GM23338 (cell line): ENCODE measurements around the gene MAPKAPK3. TPM values are rescaled to one million over a fixed set of nuclear protein-coding genes. Genes with fewer than 3 reads are reported as not detected.

ENCODE experiments used
- ATAC-seq: fragments of 200-7000 bp; cut with Tn5 transposase; 3 replicates; pipeline ENCODE4 v1.9.1; 2020
- DNase-seq: peaks from one replicate; pipeline ENCODE4 v3.0.0-alpha.2; 2015; ENCODE audit warnings: low spot score
- H2AFZ ChIP-seq: fragments of 200-600 bp; sonication (generic); 2 replicates; pipeline ENCODE4 v1.8.0; 2016; ENCODE audit warnings: antibody characterized with exemption, mild to moderate bottlenecking, moderate library complexity
- H3F3A ChIP-seq: fragments of 200-600 bp; sonication (generic); replicated peaks from 2 replicates; pipeline ENCODE4 v1.8.0; 2017; ENCODE audit warnings: antibody characterized with exemption, mixed run types, low read depth
- H3K27ac ChIP-seq: fragments of 200-600 bp; sonication (generic); 2 replicates; pipeline ENCODE4 v1.6.1; 2016; ENCODE audit warnings: low read depth
- H3K27me3 ChIP-seq: fragments of 200-600 bp; sonication (generic); 2 replicates; pipeline ENCODE4 v1.8.0; 2016; ENCODE audit warnings: mild to moderate bottlenecking, mixed run types, moderate library complexity; ENCODE audit not compliant: insufficient read depth
- H3K36me3 ChIP-seq: fragments of 200-600 bp; sonication (generic); 2 replicates; pipeline ENCODE4 v1.8.0; 2016; ENCODE audit warnings: mild to moderate bottlenecking; ENCODE audit not compliant: insufficient read depth
- H3K4me1 ChIP-seq: fragments of 200-600 bp; sonication (generic); 2 replicates; pipeline ENCODE4 v1.8.0; 2016; ENCODE audit warnings: mild to moderate bottlenecking, moderate library complexity; ENCODE audit not compliant: insufficient read depth
- H3K4me2 ChIP-seq: fragments of 200-600 bp; sonication (generic); 2 replicates; pipeline ENCODE4 v1.7.1; 2017; ENCODE audit warnings: mixed run types
- H3K4me3 ChIP-seq: fragments of 200-600 bp; sonication (generic); 2 replicates; pipeline ENCODE4 v1.6.1; 2016; ENCODE audit warnings: mixed run types
- H3K79me2 ChIP-seq: fragments of 200-600 bp; sonication (generic); replicated peaks from 2 replicates; pipeline ENCODE4 v1.8.0; 2017; ENCODE audit warnings: mild to moderate bottlenecking; ENCODE audit not compliant: insufficient read depth
- H3K9me2 ChIP-seq: fragments of 200-600 bp; sonication (generic); 2 replicates; pipeline ENCODE4 v1.8.0; 2017; ENCODE audit not compliant: insufficient read depth
- H4K20me1 ChIP-seq: fragments of 200-600 bp; sonication (generic); replicated peaks from 2 replicates; pipeline ENCODE4 v1.8.0; 2017; ENCODE audit warnings: mild to moderate bottlenecking; ENCODE audit not compliant: insufficient read depth
- H3K27ac Mint-ChIP-seq: 2 replicates; pipeline ENCODE4 v1.8.0; 2020; ENCODE audit warnings: inconsistent platforms, mild to moderate bottlenecking, moderate library complexity, mixed read lengths
- H3K27me3 Mint-ChIP-seq: 3 replicates; pipeline ENCODE4 v1.8.0; 2022; ENCODE audit warnings: low read depth, mild to moderate bottlenecking, moderate library complexity, mixed read lengths, inconsistent platforms; ENCODE audit not compliant: insufficient read depth, poor library complexity
- H3K36me3 Mint-ChIP-seq: 3 replicates; pipeline ENCODE4 v1.8.0; 2021; ENCODE audit warnings: low read depth, mild to moderate bottlenecking, inconsistent platforms, moderate library complexity, mixed read lengths
- H3K4me1 Mint-ChIP-seq: 3 replicates; pipeline ENCODE4 v1.8.0; 2020; ENCODE audit warnings: mild to moderate bottlenecking, inconsistent platforms, mixed read lengths
- H3K4me3 Mint-ChIP-seq: 3 replicates; pipeline ENCODE4 v1.8.0; 2021; ENCODE audit warnings: moderate library complexity, mild to moderate bottlenecking, inconsistent platforms, mixed read lengths
- H3K9me3 Mint-ChIP-seq: 3 replicates; pipeline ENCODE4 v1.8.0; 2020; ENCODE audit warnings: moderate library complexity, mild to moderate bottlenecking, inconsistent platforms, mixed read lengths
- ZNF114 ChIP-seq: fragments of 250-450 bp; sonication (Bioruptor Pico); IDR thresholded peaks from 2 replicates; pipeline ENCODE4 v1.5.0; 2020; ENCODE audit warnings: mild to moderate bottlenecking, moderate library complexity
- ZNF331 ChIP-seq: fragments of 250-450 bp; sonication (Bioruptor Pico); IDR thresholded peaks from 2 replicates; pipeline ENCODE4 v1.5.0; 2020; ENCODE audit warnings: low read depth, mild to moderate bottlenecking, moderate library complexity
- ZNF462 ChIP-seq: fragments of 250-450 bp; sonication (Bioruptor Pico); IDR thresholded peaks from 2 replicates; pipeline ENCODE4 v1.5.0; 2020; ENCODE audit warnings: mild to moderate bottlenecking, moderate library complexity
- polyA plus RNA-seq: library from polyadenylated mRNA; unstranded; fragments of >200 nt; fragmentation: Nextera tagmentation; extraction: Ambion mirVana; gene quantifications from 2 replicates; pipeline ENCODE4 v1.2.1, GENCODE V29; 2016
- total RNA-seq: library from RNA; depleted of rRNA; stranded (reverse); fragments of >200 nt; shearing (Covaris generic); gene quantifications from 2 replicates; pipeline ENCODE4 v1.2.3, GENCODE V29; 2014

Gene MAPKAPK3
- total and polyA plus RNA-seq, 2 experiments from 2014 or later = 16.5 to 51.1 TPM

GRCh38 chr3:50604110-50604621, 12.8 kb upstream of the MAPKAPK3 start (continued):
- no peak for TF ChIP-seq ZNF462 (CRISPR knock-in tag)

DNA sequence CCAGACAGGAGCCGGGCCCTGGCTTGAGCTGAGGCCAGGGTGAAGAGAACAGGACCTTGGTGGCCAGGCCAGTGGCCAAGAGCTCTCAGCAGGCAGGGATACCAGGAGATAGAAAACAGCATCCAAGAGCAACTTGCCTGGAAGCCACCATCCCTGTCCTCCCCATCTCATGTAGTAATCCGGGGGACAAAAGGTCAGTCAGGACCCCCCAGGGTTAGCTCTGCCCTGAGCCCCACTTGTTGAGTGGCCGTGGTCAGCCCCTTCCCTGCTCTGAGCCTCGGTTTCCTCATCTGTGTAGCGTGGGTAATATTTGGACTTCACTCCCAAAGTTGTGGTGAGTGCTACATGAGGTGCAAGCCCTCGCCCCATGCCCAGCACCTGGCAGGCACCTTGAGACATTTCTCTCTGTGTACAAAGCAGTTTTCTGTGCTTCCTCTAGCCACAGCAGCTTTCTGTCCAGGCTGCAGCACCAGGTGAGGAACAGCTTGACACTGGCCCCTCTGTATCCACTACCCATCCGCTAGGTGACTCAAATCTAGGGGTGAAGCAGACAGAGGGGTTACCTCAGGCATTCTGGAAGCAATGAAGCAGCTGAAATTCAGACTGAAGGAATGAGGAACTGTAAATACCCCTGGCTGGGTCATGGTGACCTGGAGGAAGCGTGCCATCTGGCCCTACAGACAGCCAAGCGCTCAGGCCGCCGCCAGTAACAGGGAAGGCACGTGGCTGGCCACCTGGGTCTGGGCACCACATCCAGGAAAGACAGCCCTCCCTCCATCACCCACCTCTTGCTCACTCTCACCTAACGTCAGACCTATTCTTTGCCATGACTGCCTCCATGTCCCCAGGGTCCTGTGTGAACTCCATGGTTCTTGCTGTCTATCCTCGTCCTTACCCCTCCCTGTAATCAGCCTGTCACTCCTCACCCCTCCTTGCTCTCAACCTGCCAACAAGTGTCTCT, 12.0 kb upstream of the MAPKAPK3 start:
- H3K27ac Mint-ChIP-seq = no peak overlapping the region
- no peaks in the 10 kb centered on the region for H3K9me2 ChIP-seq
- H3K9me3 Mint-ChIP-seq = no peaks in the 10 kb centered on the region
- peaks cover 3% of the 10 kb centered on the region for H3K27me3 Mint-ChIP-seq
- no peak for TF ChIP-seq ZNF114 (CRISPR knock-in tag)
- TF ChIP-seq ZNF331 (CRISPR knock-in tag) = no peak
- no peak overlapping the region for H3K27ac ChIP-seq
- no peaks in the 10 kb centered on the region for H3K27me3 ChIP-seq
- H3F3A ChIP-seq = no peaks in the 10 kb centered on the region
- no peaks in the 10 kb centered on the region for H3K36me3 ChIP-seq
- H3K4me1 ChIP-seq = no peaks in the 10 kb centered on the region
- no peak overlapping the region for H2AFZ ChIP-seq
- no peaks in the 10 kb centered on the region; the same call in 1 of the 3 replicates for H3K4me1 Mint-ChIP-seq
- H3K36me3 Mint-ChIP-seq = no peaks in the 10 kb centered on the region
- no peaks in the 10 kb centered on the region for H3K79me2 ChIP-seq
- no peak for ATAC-seq
- H3K4me2 ChIP-seq = no peak overlapping the region
- H4K20me1 ChIP-seq = no peaks in the 10 kb centered on the region; the same call in 1 of the 2 replicates
- DNase-seq = no peak
- no peak overlapping the region for H3K4me3 ChIP-seq
- no peak overlapping the region for H3K4me3 Mint-ChIP-seq
